T-helper 9 cell (primary cell): Measurements from ENCODE around the gene RBM41.

Experiments
- DNase-seq: peaks from one replicate; pipeline ENCODE4 v3.0.0-alpha.2; 2020

The RBM41 gene

DNA sequence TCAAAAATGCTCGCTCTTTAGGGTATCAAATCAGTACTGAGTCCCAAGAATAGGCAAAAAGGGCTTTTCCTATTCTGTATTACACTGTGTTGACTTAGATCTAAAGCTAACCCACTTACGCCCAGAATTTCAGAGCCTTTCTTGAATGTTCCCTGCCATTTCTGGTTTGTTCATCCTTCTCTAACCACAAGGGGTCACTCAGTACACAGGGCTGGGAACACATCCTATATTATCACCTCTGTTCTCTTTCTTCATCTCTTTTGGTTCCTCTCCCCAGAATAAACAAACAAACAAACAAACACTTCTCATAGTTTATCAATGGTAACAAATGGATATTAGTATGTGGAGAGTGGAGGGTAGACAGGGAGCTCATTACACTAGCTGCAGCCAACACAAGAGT, 93.1 kb downstream of the RBM41 start:
- DNase-seq, result no peak

DNA sequence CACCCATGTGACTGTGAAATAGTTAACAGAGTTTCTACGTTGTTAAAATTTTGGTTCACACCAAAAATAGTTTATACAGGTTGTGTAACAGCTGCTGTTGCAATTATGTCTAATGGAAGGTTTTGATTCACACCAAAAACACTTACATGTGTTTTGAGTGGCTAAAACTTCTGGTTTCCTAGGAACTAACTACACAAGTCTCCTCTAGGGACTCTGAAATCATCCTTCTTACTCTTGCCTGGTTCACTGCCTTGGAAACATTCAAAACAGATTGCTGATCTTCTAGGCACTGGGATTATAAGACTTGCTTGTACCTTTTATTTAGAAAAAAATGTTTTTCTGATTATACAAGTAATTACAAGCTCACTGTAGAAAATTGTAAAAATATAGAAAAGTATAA, 103.7 kb downstream of the RBM41 start:
- DNase-seq, result no peak
